Kidney epithelial cell (primary cell): ENCODE measurements around the gene NR1I2. TPM values are rescaled to one million over a fixed set of nuclear protein-coding genes. Genes with fewer than 3 reads are reported as not detected.

Experiments
- DNase-seq: peaks from one replicate; pipeline ENCODE4 v3.0.0-alpha.2; 2010; ENCODE audit warnings: low read depth
- H3K27me3 ChIP-seq: 2 replicates; pipeline ENCODE4 v1.6.0; 2011; ENCODE audit warnings: low read length; ENCODE audit not compliant: control insufficient read depth, insufficient read depth
- H3K36me3 ChIP-seq: 2 replicates; pipeline ENCODE4 v1.5.1; 2011; ENCODE audit warnings: low read length; ENCODE audit not compliant: control insufficient read depth, insufficient read depth
- H3K4me3 ChIP-seq: 2 replicates; pipeline ENCODE4 v1.5.1; 2011; ENCODE audit warnings: low read depth, mild to moderate bottlenecking, control low read depth, low read length
- CTCF ChIP-seq: IDR thresholded peaks from 2 replicates; pipeline ENCODE4 v1.5.1; 2011; ENCODE audit warnings: mild to moderate bottlenecking, moderate library complexity, low read length, control low read depth, inconsistent platforms; ENCODE audit not compliant: insufficient read depth, poor library complexity, severe bottlenecking
- total RNA-seq: library from RNA; depleted of rRNA; stranded (reverse); fragments of >200 nt; gene quantifications from 2 replicates; pipeline ENCODE4 v1.2.3, GENCODE V29; 2015

Gene NR1I2
- total RNA-seq, 1 donor from 2014 or later: 0.79 TPM

GRCh38 chr3:119745942-119746341 lies 36.0 kb upstream of the NR1I2 start:
- TF ChIP-seq CTCF: no peak
- Histone ChIP-seq H3K4me3 (no peak overlapping the region), H3K36me3 (no peaks in the 10 kb centered on the region), H3K27me3 (no peaks in the 10 kb centered on the region)
- DNase-seq: no peak

- Histone ChIP-seq H3K27me3 (no peaks in the 10 kb centered on the region), H3K4me3 (no peak overlapping the region), H3K36me3 (no peaks in the 10 kb centered on the region)
- TF ChIP-seq CTCF: no peak
- DNase-seq: no peak
These were observed 35.5 kb upstream of the NR1I2 start for GRCh38 chr3:119746423-119746822.

GRCh38 chr3:119747357-119747756 lies 34.5 kb upstream of the NR1I2 start:
- no peak for DNase-seq
- Histone ChIP-seq H3K36me3 (no peaks in the 10 kb centered on the region), H3K4me3 (no peak overlapping the region), H3K27me3 (no peaks in the 10 kb centered on the region)
- no peak for TF ChIP-seq CTCF

GRCh38 chr3:119748991-119749390 lies 32.9 kb upstream of the NR1I2 start:
- Histone ChIP-seq H3K4me3 (no peak overlapping the region), H3K27me3 (no peaks in the 10 kb centered on the region), H3K36me3 (no peaks in the 10 kb centered on the region)
- no peak for TF ChIP-seq CTCF
- no peak for DNase-seq

- TF ChIP-seq CTCF: no peak
- DNase-seq: no peak
- no peaks in the 10 kb centered on the region for H3K27me3 ChIP-seq
- no peak overlapping the region for H3K4me3 ChIP-seq
- H3K36me3 ChIP-seq: no peaks in the 10 kb centered on the region
These were observed 30.5 kb upstream of the NR1I2 start for GRCh38 chr3:119751423-119751822.

- H3K27me3 ChIP-seq: no peaks in the 10 kb centered on the region
- no peaks in the 10 kb centered on the region for H3K36me3 ChIP-seq
- no peak for TF ChIP-seq CTCF
- H3K4me3 ChIP-seq: no peak overlapping the region
- DNase-seq: no peak
These were observed 21.9 kb upstream of the NR1I2 start for GRCh38 chr3:119759962-119760361.
